HG02759 (cell line): ENCODE data around the gene VPREB1.
A peak's percentile ranks its signal among the peaks of the same experiment; 100 is the strongest.
"Not testable (repeated sequence)": the region's sequence is repeated elsewhere in the genome, so short reads cannot be mapped to it uniquely, and the experiment has no call there.

Experiments used
- ATAC-seq: cut with Tn5 transposase; IDR thresholded peaks from one replicate; pipeline ENCODE4 v1.9.1; 2021; ENCODE audit warnings: mild to moderate bottlenecking, moderate library complexity; ENCODE audit not compliant: unreplicated experiment

The VPREB1 gene

DNA sequence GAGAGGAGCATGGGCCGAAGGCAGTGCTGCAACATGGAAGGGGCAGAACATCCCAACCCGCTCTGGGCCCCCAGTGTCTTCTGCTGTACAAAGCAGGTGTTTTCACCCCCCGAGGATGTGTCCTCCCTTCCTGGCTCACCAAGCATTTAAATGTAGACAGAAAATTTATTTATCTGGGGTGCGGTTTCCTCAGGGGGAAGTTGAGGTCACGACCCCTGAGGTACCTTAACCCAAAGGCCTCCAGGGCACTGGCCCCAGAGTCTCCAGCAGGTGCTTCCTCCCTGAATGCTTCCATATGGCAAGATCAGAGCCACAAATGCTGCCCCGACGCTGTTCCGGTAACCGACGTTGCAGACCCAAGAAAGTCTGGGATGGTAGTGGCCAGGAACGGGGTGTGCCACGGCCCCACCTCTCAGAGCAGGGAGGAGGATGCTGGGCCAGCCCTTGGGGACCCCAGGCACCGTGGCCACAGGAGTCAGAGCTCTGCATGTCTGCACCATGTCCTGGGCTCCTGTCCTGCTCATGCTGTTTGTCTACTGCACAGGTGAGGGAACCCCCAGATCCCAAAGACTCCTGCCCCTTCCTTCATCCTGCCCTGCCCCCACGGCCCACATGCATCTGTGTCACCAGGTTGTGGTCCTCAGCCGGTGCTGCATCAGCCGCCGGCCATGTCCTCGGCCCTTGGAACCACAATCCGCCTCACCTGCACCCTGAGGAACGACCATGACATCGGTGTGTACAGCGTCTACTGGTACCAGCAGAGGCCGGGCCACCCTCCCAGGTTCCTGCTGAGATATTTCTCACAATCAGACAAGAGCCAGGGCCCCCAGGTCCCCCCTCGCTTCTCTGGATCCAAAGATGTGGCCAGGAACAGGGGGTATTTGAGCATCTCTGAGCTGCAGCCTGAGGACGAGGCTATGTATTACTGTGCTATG lies at the start of gene VPREB1:
VPREB1 (plus strand) TSS at position 471 of the 935 bp plus-strand sequence; CDS start at position 499, 28 bp downstream.
- no peak for ATAC-seq

DNA sequence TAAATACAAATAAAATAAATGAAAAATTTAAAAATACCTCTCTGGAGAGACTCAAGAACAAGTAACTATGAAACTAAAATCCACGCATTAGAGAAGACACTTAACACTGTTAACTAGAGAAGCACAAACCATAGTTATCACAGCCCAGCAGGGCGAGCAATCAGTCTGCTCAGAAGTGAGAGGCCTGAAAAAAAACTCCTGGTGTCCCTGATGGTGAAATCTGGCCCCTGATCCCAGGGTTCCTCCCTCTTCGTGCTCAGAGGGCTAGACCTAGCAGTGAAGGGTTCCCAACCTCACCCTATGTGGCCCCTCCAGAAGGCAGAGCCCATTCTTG lies 49.7 kb upstream of the VPREB1 start:
- ATAC-seq = no peak

GRCh38 chr22:22195265-22196017 lies 49.1 kb upstream of the VPREB1 start:
- ATAC-seq = peak; percentile 75

DNA sequence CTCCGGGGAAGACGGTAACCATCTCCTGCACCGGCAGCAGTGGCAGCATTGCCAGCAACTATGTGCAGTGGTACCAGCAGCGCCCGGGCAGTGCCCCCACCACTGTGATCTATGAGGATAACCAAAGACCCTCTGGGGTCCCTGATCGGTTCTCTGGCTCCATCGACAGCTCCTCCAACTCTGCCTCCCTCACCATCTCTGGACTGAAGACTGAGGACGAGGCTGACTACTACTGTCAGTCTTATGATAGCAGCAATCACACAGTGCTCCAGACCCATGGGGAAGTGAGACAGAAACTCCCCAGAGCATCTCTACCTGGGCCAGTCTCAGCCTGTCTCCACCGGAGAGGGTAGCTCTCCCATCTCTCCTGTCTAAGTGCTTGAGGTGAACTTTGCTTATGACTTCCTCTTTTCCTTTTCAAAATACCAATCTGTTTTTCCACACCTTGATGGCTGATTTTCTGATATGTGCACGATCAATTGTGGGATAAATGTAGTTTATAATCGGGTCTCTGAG lies 48.5 kb upstream of the VPREB1 start:
- ATAC-seq = peak; percentile 70

- no peak for ATAC-seq
Measured at GRCh38 chr22:22196833-22197477, 47.6 kb upstream of the VPREB1 start.

- ATAC-seq = no peak
Measured at GRCh38 chr22:22197993-22198402, 46.6 kb upstream of the VPREB1 start.

GRCh38 chr22:22198751-22199150 lies 45.8 kb upstream of the VPREB1 start:
- ATAC-seq = no peak

DNA sequence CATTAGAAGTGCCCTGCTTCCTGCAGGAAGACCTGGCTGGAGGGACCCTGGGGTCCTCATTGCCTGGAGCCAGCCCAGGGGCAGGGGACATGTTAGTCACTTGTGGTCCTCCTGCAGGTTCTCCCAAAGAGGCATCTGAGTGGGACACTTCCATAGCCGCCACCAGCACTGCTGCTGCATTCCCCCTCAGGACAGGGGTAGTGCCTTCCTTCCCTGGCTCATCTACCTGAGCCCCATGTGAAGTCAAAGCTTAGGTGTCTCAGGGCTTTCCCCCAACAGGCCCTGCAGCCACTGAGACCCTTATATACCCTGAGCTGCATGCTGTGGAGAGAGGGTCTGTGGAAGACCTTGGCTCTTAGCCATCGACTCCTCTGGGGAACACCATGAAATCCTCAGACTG lies 45.0 kb upstream of the VPREB1 start:
- ATAC-seq = no peak

DNA sequence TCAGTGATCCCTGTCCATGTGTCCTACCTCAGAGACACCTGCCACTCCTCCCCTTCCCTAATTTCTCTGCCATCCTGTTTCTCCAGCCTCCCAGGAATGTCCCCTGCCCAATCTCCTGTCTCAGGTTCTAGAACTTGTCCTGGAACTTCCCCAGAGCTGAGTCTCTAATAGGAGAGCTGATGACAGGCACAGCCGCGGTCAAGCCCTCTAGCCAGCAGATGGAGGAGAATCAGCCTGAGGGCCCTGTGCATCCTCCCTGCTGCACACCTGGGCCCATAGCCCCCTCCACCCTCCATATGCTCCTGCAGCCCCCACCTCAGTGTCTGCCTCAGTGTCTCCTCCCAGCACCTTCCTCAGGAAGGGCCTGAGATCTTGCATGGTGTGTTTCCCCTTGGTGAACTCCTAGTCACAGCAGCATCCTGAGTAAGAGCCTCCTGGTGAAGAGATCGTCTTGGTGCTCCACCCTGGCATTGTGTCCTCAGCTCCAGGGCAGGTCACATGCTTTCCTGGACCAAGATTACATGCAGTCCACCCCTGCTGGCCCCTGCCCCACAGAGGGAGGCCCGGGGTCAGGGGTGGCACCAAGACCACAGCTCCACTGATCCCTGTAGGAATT lies 43.9 kb upstream of the VPREB1 start:
- ATAC-seq = no peak

GRCh38 chr22:22201185-22201929 lies 43.2 kb upstream of the VPREB1 start:
- peak; percentile 79 for ATAC-seq

DNA sequence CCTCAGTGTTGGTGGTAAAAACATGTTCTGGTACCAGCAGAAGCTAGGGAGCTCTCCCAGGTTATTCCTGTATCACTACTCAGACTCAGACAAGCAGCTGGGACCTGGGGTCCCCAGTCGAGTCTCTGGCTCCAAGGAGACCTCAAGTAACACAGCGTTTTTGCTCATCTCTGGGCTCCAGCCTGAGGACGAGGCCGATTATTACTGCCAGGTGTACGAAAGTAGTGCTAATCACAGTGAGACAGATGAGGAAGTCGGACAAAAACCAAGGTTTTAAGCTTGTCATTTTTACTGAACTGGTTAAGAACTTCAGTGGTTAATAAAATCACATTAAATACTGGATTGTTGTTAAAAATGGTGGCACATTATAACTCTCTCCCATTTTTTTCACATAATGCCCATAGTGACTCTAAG lies 42.6 kb upstream of the VPREB1 start:
- no peak for ATAC-seq

- ATAC-seq = no peak
Measured at GRCh38 chr22:22203048-22203971, 41.3 kb upstream of the VPREB1 start.

DNA sequence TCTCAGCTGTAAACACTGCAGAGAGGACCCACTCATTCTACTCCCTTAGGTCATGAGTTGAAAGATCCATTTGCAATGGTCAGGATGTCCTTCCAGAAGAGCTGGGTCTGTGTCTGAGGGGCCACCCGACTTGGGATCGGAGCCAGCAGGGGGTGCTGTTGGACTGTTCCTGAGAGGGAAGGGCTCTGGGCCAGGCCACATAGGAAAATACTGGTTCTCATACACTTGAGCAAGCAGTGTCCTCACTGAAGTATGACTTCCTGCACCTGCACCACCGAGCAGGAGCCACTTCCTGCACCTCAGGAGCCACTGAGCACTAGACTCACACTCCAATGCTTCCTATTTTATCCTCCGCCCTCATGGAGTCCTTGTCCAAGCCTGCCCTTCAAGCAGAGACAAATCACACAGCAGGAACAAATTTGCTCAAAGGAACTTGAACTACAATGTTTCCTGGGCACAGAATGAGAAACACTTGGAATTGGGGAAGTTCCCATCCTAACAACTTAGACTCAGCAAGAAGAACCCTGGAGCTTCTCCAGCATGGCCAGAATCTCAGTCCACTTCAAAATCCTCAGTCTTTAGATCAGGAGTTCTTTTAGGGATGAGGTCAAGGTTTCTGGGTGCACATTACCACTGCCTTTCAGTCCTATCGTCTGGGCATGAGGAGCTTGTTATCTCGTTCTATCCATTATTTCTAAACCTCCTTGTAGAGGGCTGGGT lies 36.6 kb upstream of the VPREB1 start:
- ATAC-seq = peak; percentile 80

DNA sequence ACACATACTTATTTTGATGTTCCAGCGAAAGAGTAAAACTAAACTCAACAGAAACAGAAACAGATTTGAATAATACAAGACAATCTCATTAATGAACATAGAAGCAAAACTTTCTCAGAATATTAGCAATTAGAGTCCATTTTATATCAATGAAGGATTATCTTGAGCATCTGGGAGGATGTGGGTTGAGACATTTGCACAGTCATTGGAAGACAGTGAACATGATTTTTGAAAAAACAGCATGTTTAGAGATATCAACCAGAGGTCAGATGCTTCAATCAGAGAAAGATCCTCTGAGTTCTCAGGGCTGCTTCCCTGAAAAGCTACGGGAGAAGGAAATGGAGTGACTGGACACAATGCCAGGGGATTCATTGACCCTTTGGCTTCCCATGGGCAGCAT lies 35.9 kb upstream of the VPREB1 start:
- no peak for ATAC-seq

GRCh38 chr22:22209080-22209640 lies 35.4 kb upstream of the VPREB1 start:
- not testable (repeated sequence) for ATAC-seq

DNA sequence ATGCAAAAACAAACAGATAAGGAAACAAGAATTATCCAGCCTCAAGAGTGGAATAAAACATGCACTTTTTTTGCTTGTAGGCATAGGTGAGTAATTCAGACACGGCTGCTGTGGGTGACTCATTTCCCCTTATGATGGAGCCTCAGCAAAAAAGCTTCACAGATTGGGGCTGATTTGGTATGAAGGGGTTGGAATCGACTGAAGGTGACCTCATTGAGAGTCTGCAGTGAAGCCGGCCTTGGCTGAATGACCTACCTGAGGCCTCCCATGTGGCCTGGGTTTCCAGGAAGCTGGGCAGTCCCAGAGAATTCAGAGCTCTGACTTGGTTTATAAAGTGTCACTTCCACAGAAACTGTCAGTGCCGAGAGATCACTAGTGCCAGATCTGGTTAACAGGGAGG lies 34.2 kb upstream of the VPREB1 start:
- no peak for ATAC-seq

- ATAC-seq = no peak
Measured at GRCh38 chr22:22210889-22211833, 33.4 kb upstream of the VPREB1 start.
